ENCODE results near the gene NOTCH2. TPM values are rescaled to one million over a fixed set of nuclear protein-coding genes. Genes with fewer than 3 reads are reported as not detected.

Gene NOTCH2
- total and polyA plus RNA-seq, 10 of the 15 experiments (the other 5 are each of a cell fraction or from before 2014, with no cell fraction given): 0.02 to 2.0 (median 0.62) TPM; not detected in 1

DNA sequence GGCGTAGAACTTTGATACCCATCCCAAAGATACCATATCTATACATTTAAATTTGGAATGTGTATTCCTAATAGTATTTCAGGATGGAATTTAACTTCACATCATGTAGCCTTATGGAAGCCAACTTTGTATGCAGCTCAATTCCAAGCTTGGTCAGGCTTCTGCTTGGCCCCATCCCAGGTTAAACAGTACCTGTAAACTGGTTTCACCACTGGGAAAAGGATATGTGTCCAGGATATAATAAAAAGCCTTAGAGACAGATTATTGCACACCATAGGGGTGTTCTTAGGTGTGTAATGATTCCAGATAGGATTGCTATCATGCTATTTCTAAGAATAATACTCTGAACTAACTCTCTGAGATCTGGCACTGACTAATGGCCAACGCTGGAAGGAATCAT is 201.3 kb downstream of the NOTCH2 start:
- Histone ChIP-seq H3K36me3 (ENCODE audit: control insufficient read depth in 2 of 2, insufficient read depth in 2 of 2, low read length in 1 of 2) (no peaks in the 10 kb centered on the region), H3K4me2 (ENCODE audit: control insufficient read depth, insufficient read depth) (no peak overlapping the region), H3K9ac (ENCODE audit: control insufficient read depth, insufficient read depth, low read length) (no peak overlapping the region), H3K27me3 (replicated peaks in 1 of 2; ENCODE audit: control insufficient read depth in 2 of 2, insufficient read depth in 2 of 2, low read length in 1 of 2) (no peaks in the 10 kb centered on the region; a peak in 1 of 4 replicates), H4K20me1 (ENCODE audit: control insufficient read depth, insufficient read depth) (no peaks in the 10 kb centered on the region), H3K27ac (ENCODE audit: control insufficient read depth, insufficient read depth) (no peak overlapping the region), H2AFZ (ENCODE audit: control insufficient read depth, low read depth, low read length) (no peak overlapping the region), H3K9me3 (replicated peaks; ENCODE audit: control insufficient read depth, insufficient read depth, low read length) (no peaks in the 10 kb centered on the region), H3K4me1 (ENCODE audit: control insufficient read depth, insufficient read depth, low read length) (no peaks in the 10 kb centered on the region), H3K4me3 (no peak overlapping the region), H3K79me2 (ENCODE audit: control insufficient read depth, insufficient read depth, low read length) (no peaks in the 10 kb centered on the region)
- in situ Hi-C loops (cut with MboI): no loop called here
- no peak for TF ChIP-seq IKZF1 (conservative IDR thresholded peaks at IDR 0.05)
- RAD21 ChIA-PET (ENCODE audit: unreplicated experiment): no interaction called here
- POLR2A ChIA-PET: no interaction called here
- ATAC-seq (no peak), DNase-seq (ENCODE audit: low read depth, low spot score) (no peak), FAIRE-seq (no peak)
- CTCF ChIA-PET: interaction anchor here (1.1 kb wide), 1 partner anchor 18 kb away, joined by 3 read pairs; no protein-coding TSS in a partner anchor
- intact Hi-C loops (cut with micrococcal nuclease; ENCODE audit: unreplicated experiment): no loop called here
- 35% methylated on average over 2 of the region's 2 CpGs for WGBS (ENCODE audit: insufficient coverage, insufficient replicate concordance, low lambda C conversion rate, missing lambda C conversion rate)
- no TSS peak for BruUV-seq (replicated peaks)
- SMC1A ChIA-PET (ENCODE audit: uncharacterized antibody, unreplicated experiment): no interaction called here

DNA sequence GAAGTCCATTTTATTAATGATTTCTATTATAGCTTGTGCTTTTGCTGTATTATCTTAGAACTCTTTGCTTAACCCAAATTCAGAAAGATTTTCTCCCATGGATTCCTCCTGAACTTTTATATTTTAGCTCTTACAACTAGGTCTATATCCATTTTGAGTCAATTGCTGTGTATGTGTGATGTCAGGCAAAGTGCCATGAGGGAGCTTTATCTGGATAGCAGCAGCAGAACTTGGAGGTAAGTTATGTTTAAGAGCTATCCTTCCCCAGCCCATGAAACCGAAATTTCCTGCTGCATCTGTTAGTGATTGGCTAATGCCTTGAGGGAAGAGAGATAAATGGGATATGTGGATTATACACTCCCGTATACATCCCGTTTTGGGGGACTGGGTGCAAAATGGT is 203.0 kb downstream of the NOTCH2 start:
- 43% methylated on average over 3 of the region's 3 CpGs for WGBS (ENCODE audit: insufficient coverage, insufficient replicate concordance, low lambda C conversion rate, missing lambda C conversion rate)
- Histone ChIP-seq H3K79me2 (ENCODE audit: control insufficient read depth, insufficient read depth, low read length) (no peaks in the 10 kb centered on the region), H3K4me3 (no peak overlapping the region), H3K27ac (ENCODE audit: control insufficient read depth, insufficient read depth) (no peak overlapping the region), H3K27me3 (replicated peaks in 1 of 2; ENCODE audit: control insufficient read depth in 2 of 2, insufficient read depth in 2 of 2, low read length in 1 of 2) (no peaks in the 10 kb centered on the region; a peak in 1 of 4 replicates), H3K4me1 (ENCODE audit: control insufficient read depth, insufficient read depth, low read length) (no peaks in the 10 kb centered on the region), H2AFZ (ENCODE audit: control insufficient read depth, low read depth, low read length) (no peak overlapping the region), H3K9ac (ENCODE audit: control insufficient read depth, insufficient read depth, low read length) (no peak overlapping the region), H3K4me2 (ENCODE audit: control insufficient read depth, insufficient read depth) (no peak overlapping the region), H3K9me3 (replicated peaks; ENCODE audit: control insufficient read depth, insufficient read depth, low read length) (no peaks in the 10 kb centered on the region), H4K20me1 (ENCODE audit: control insufficient read depth, insufficient read depth) (no peaks in the 10 kb centered on the region), H3K36me3 (ENCODE audit: control insufficient read depth in 2 of 2, insufficient read depth in 2 of 2, low read length in 1 of 2) (no peaks in the 10 kb centered on the region)
- DNase-seq (ENCODE audit: low read depth, low spot score) (no peak), FAIRE-seq (no peak), ATAC-seq (no peak)
- BruUV-seq (replicated peaks): no TSS peak
- SMC1A ChIA-PET (ENCODE audit: uncharacterized antibody, unreplicated experiment): no interaction called here
- CTCF ChIA-PET: no interaction called here
- RAD21 ChIA-PET (ENCODE audit: unreplicated experiment): no interaction called here
- no peak for TF ChIP-seq ZSCAN29 (IDR thresholded peaks at IDR 0.05)
- TF ChIP-seq, protein P1, sequence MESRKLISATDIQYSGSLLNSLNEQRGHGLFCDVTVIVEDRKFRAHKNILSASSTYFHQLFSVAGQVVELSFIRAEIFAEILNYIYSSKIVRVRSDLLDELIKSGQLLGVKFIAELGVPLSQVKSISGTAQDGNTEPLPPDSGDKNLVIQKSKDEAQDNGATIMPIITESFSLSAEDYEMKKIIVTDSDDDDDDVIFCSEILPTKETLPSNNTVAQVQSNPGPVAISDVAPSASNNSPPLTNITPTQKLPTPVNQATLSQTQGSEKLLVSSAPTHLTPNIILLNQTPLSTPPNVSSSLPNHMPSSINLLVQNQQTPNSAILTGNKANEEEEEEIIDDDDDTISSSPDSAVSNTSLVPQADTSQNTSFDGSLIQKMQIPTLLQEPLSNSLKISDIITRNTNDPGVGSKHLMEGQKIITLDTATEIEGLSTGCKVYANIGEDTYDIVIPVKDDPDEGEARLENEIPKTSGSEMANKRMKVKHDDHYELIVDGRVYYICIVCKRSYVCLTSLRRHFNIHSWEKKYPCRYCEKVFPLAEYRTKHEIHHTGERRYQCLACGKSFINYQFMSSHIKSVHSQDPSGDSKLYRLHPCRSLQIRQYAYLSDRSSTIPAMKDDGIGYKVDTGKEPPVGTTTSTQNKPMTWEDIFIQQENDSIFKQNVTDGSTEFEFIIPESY (IDR thresholded peaks at IDR 0.05): no peak
- no peak for TF ChIP-seq HCFC1 (IDR thresholded peaks at IDR 0.05; ENCODE audit: low read length)
- no peak for TF ChIP-seq CBFB (IDR thresholded peaks at IDR 0.05; ENCODE audit: low read depth)
- TF ChIP-seq RUNX3 (IDR thresholded peaks at IDR 0.05; ENCODE audit: low read length): no peak
- TF ChIP-seq JUNB (IDR thresholded peaks at IDR 0.05): no peak
- no peak for TF ChIP-seq CHD4 (IDR thresholded peaks at IDR 0.05)
- no peak for TF ChIP-seq SUPT20H (IDR thresholded peaks at IDR 0.05; ENCODE audit: borderline replicate concordance, control insufficient read depth, low read depth, low read length)
- TF ChIP-seq, protein P2, sequence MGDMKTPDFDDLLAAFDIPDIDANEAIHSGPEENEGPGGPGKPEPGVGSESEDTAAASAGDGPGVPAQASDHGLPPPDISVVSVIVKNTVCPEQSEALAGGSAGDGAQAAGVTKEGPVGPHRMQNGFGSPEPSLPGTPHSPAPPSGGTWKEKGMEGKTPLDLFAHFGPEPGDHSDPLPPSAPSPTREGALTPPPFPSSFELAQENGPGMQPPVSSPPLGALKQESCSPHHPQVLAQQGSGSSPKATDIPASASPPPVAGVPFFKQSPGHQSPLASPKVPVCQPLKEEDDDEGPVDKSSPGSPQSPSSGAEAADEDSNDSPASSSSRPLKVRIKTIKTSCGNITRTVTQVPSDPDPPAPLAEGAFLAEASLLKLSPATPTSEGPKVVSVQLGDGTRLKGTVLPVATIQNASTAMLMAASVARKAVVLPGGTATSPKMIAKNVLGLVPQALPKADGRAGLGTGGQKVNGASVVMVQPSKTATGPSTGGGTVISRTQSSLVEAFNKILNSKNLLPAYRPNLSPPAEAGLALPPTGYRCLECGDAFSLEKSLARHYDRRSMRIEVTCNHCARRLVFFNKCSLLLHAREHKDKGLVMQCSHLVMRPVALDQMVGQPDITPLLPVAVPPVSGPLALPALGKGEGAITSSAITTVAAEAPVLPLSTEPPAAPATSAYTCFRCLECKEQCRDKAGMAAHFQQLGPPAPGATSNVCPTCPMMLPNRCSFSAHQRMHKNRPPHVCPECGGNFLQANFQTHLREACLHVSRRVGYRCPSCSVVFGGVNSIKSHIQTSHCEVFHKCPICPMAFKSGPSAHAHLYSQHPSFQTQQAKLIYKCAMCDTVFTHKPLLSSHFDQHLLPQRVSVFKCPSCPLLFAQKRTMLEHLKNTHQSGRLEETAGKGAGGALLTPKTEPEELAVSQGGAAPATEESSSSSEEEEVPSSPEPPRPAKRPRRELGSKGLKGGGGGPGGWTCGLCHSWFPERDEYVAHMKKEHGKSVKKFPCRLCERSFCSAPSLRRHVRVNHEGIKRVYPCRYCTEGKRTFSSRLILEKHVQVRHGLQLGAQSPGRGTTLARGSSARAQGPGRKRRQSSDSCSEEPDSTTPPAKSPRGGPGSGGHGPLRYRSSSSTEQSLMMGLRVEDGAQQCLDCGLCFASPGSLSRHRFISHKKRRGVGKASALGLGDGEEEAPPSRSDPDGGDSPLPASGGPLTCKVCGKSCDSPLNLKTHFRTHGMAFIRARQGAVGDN (IDR thresholded peaks at IDR 0.05): no peak
- in situ Hi-C loops (cut with MboI) (no loop called here), intact Hi-C loops (cut with micrococcal nuclease; ENCODE audit: unreplicated experiment) (no loop called here)
- POLR2A ChIA-PET: no interaction called here

Data from GM12878 (cell line).